Upper lobe of left lung (tissue), 6 donors: Measurements from ENCODE around the gene DOCK1. TPM values are rescaled to one million over a fixed set of nuclear protein-coding genes. Genes with fewer than 3 reads are reported as not detected.

Experiments
- ATAC-seq, 2 donors: fragments of 200-7000 bp; cut with Tn5 transposase; one replicate each; pipeline ENCODE4 v1.9.1; 2022; ENCODE audit warnings: mild to moderate bottlenecking in 2 of 2, moderate library complexity in 2 of 2; ENCODE audit not compliant: low FRiP score in 2 of 2
- DNase-seq, 2 donors: peaks; one replicate each; pipeline ENCODE4 v3.0.0-alpha.2; 2019 to 2020
- H3K27ac ChIP-seq, 4 donors: fragments of 200-600 bp; sonication (generic); one replicate each; pipeline ENCODE4 v1.5.1; 2016 to 2019
- H3K27me3 ChIP-seq, 4 donors: fragments of 200-600 bp; sonication (generic); one replicate each; pipeline ENCODE4 v1.5.1; 2017 to 2019
- H3K36me3 ChIP-seq, 4 donors: fragments of 200-600 bp; sonication (generic); one replicate each; pipeline ENCODE4 v1.5.1; 2016 to 2019
- H3K4me1 ChIP-seq, 4 donors: fragments of 200-600 bp; sonication (generic); one replicate each; pipeline ENCODE4 v1.5.1; 2018 to 2019
- H3K4me3 ChIP-seq, 4 donors: fragments of 200-600 bp; sonication (generic); one replicate each; pipeline ENCODE4 v1.5.1; 2017 to 2019; ENCODE audit warnings: mild to moderate bottlenecking in 2 of 4, moderate library complexity in 1 of 4
- H3K9me3 ChIP-seq, 4 donors: fragments of 200-600 bp; sonication (generic); one replicate each; pipeline ENCODE4 v1.5.1; 2018 to 2019
- CTCF ChIP-seq, 6 experiments: fragments of 450-650 bp in 4 of 6; fragments of 200-600 bp in 2 of 6; sonication (generic) in 2 of 6; IDR thresholded peaks; one replicate each; pipeline ENCODE4 v1.5.1; 2016 to 2019; ENCODE audit warnings: antibody characterized with exemption in 6 of 6
- EP300 ChIP-seq, 4 donors: sonication (generic); formaldehyde crosslinking; IDR thresholded peaks; one replicate each; pipeline ENCODE4 v1.5.1; 2017; ENCODE audit warnings: antibody characterized with exemption in 4 of 4, control low read depth in 2 of 4
- POLR2A ChIP-seq, 4 donors: fragments of 450-650 bp; IDR thresholded peaks; one replicate each; pipeline ENCODE4 v1.5.1; 2016 to 2017; ENCODE audit warnings: antibody characterized with exemption in 4 of 4, mild to moderate bottlenecking in 2 of 4
- POLR2AphosphoS5 ChIP-seq, 2 donors: sonication (generic); formaldehyde crosslinking; IDR thresholded peaks; one replicate each; pipeline ENCODE4 v1.5.1; 2017; ENCODE audit warnings: antibody characterized with exemption in 2 of 2
- WGBS, 2 donors: methylation state at CpG; one replicate each; pipeline ENCODE4 v1.1.5; 2017 to 2018; 5-methylcytosine and 5-hydroxymethylcytosine counted together
- total RNA-seq, 6 donors: library from RNA; depleted of rRNA in 4 of 6; stranded (reverse); fragments of >200 nt in 4 of 6; gene quantifications; one replicate each; pipeline versions ENCODE4 v1.1.0 to v1.2.1, GENCODE V29; 2016 to 2021
- donor health status: DM: no; HTN: no; CAD: no; lungs with moderate emphysema.
- donor health status: DM: no; HTN: yes; CAD: no; lungs with severe emphysema.

Gene DOCK1
- total RNA-seq, 6 donors from 2014 or later, result 37.5 to 63.9 (median 45.8) TPM

GRCh38 chr10:126969310-126969709, 64.1 kb downstream of the DOCK1 start:
- Histone ChIP-seq H3K4me1 (peaks cover 8 to 13% (median 12%) of the 10 kb centered on the region in 4 donors), H3K27me3 (no peaks in the 10 kb centered on the region), H3K9me3 (no peaks in the 10 kb centered on the region), H3K27ac (no peak overlapping the region), H3K4me3 (no peak overlapping the region), H3K36me3 (peaks cover 0 to 12% (median 0%) of the 10 kb centered on the region in 4 donors)
- WGBS, 2 donors, result 80 to 91% methylated on average over 4 to 8 of the region's 8 CpGs
- ATAC-seq (no peak), DNase-seq (no peak)
- no peak for TF ChIP-seq CTCF (IDR thresholded peaks at IDR 0.05)
- no peak for TF ChIP-seq POLR2AphosphoS5 (IDR thresholded peaks at IDR 0.05)
- no peak for TF ChIP-seq EP300 (IDR thresholded peaks at IDR 0.05)
- TF ChIP-seq POLR2A (IDR thresholded peaks at IDR 0.05), result no peak

- Histone ChIP-seq H3K36me3 (peaks cover 0 to 25% (median 1%) of the 10 kb centered on the region in 4 donors), H3K9me3 (no peaks in the 10 kb centered on the region), H3K27me3 (no peaks in the 10 kb centered on the region), H3K27ac (peak overlapping the region in 3 of 4 donors; percentile 18 to 62 (median 44)), H3K4me1 (peaks cover 8 to 13% (median 12%) of the 10 kb centered on the region in 4 donors), H3K4me3 (no peak overlapping the region)
- TF ChIP-seq POLR2AphosphoS5 (IDR thresholded peaks at IDR 0.05) (no peak), EP300 (IDR thresholded peaks at IDR 0.05) (no peak), CTCF (IDR thresholded peaks at IDR 0.05) (no peak), POLR2A (IDR thresholded peaks at IDR 0.05) (no peak)
- ATAC-seq, result peak; percentile 37 to 62
- DNase-seq, result no peak
- WGBS, 2 donors, result 34 to 35% methylated on average over 11 of the region's 11 CpGs
These were observed 67.6 kb downstream of the DOCK1 start for GRCh38 chr10:126972635-126973414.

- no peak for ATAC-seq
- 93 to 96% methylated on average over 5 of the region's 5 CpGs for WGBS, 2 donors
- DNase-seq, result no peak
- Histone ChIP-seq H3K9me3 (no peaks in the 10 kb centered on the region), H3K36me3 (peaks cover 0 to 35% (median 3%) of the 10 kb centered on the region in 4 donors), H3K27ac (no peak overlapping the region), H3K27me3 (no peaks in the 10 kb centered on the region), H3K4me1 (peaks cover 8 to 13% (median 12%) of the 10 kb centered on the region in 4 donors), H3K4me3 (no peak overlapping the region)
- TF ChIP-seq POLR2AphosphoS5 (IDR thresholded peaks at IDR 0.05) (no peak), CTCF (IDR thresholded peaks at IDR 0.05) (no peak), POLR2A (IDR thresholded peaks at IDR 0.05) (no peak), EP300 (IDR thresholded peaks at IDR 0.05) (no peak)
These were observed 70.0 kb downstream of the DOCK1 start for GRCh38 chr10:126975221-126975620.

- no peak for ATAC-seq
These were observed 72.0 kb downstream of the DOCK1 start for GRCh38 chr10:126977216-126977615.

More at GRCh38 chr10:126977216-126977615, 72.0 kb downstream of the DOCK1 start:
- peaks cover 0 to 30% (median 3%) of the 10 kb centered on the region in 4 donors for H3K36me3 ChIP-seq
- H3K4me3 ChIP-seq, result no peak overlapping the region
- WGBS, 2 donors, result 38 to 60% methylated on average over 2 to 6 of the region's 6 CpGs
- peaks cover 5 to 12% (median 11%) of the 10 kb centered on the region in 4 donors for H3K4me1 ChIP-seq
- no peaks in the 10 kb centered on the region for H3K9me3 ChIP-seq
- TF ChIP-seq EP300 (IDR thresholded peaks at IDR 0.05), result no peak
- TF ChIP-seq POLR2AphosphoS5 (IDR thresholded peaks at IDR 0.05), result no peak
- no peak for TF ChIP-seq CTCF (IDR thresholded peaks at IDR 0.05)
- no peak for TF ChIP-seq POLR2A (IDR thresholded peaks at IDR 0.05)
- DNase-seq, result no peak
- no peaks in the 10 kb centered on the region for H3K27me3 ChIP-seq
- H3K27ac ChIP-seq, result no peak overlapping the region
